Neuron (in vitro differentiated cells): ENCODE measurements around the gene TWIST2.

Source experiments
- H2AFZ ChIP-seq: one replicate; pipeline ENCODE4 v1.6.1; 2013; ENCODE audit warnings: low read depth, mild to moderate bottlenecking, inconsistent platforms, low read length, moderate library complexity
- H3K27me3 ChIP-seq: one replicate; pipeline ENCODE4 v1.6.1; 2013; ENCODE audit warnings: low read length; ENCODE audit not compliant: insufficient read depth
- H3K36me3 ChIP-seq: one replicate; pipeline ENCODE4 v1.6.1; 2013; ENCODE audit warnings: low read length; ENCODE audit not compliant: insufficient read depth
- H3K4me1 ChIP-seq: one replicate; pipeline ENCODE4 v1.6.1; 2013; ENCODE audit warnings: low read length; ENCODE audit not compliant: insufficient read depth
- H3K4me3 ChIP-seq: 2 replicates; pipeline ENCODE4 v1.5.1; 2013; ENCODE audit warnings: mild to moderate bottlenecking, low read length, moderate library complexity
- H3K9me3 ChIP-seq: one replicate; pipeline ENCODE4 v1.6.1; 2013; ENCODE audit warnings: low read length

Gene TWIST2

GRCh38 chr2:238913931-238914647, 66.2 kb downstream of the TWIST2 start:
- Histone ChIP-seq H3K4me1 (peaks cover 4% of the 10 kb centered on the region), H3K9me3 (no peaks in the 10 kb centered on the region), H3K27me3 (peaks cover 3% of the 10 kb centered on the region), H3K36me3 (no peaks in the 10 kb centered on the region), H2AFZ (no peak overlapping the region), H3K4me3 (no peak overlapping the region)

GRCh38 chr2:238914648-238915015, 66.7 kb downstream of the TWIST2 start:
- Histone ChIP-seq H3K36me3 (no peaks in the 10 kb centered on the region), H3K4me1 (no peaks in the 10 kb centered on the region), H3K9me3 (no peaks in the 10 kb centered on the region), H3K27me3 (peaks cover 3% of the 10 kb centered on the region), H3K4me3 (no peak overlapping the region), H2AFZ (no peak overlapping the region)

- Histone ChIP-seq H3K36me3 (no peaks in the 10 kb centered on the region), H2AFZ (no peak overlapping the region), H3K9me3 (no peaks in the 10 kb centered on the region), H3K4me1 (no peaks in the 10 kb centered on the region), H3K27me3 (peaks cover 3% of the 10 kb centered on the region), H3K4me3 (no peak overlapping the region)
These were observed 67.3 kb downstream of the TWIST2 start for GRCh38 chr2:238915196-238915595.

GRCh38 chr2:238915596-238915995, 67.7 kb downstream of the TWIST2 start:
- Histone ChIP-seq H3K4me3 (no peak overlapping the region), H3K9me3 (no peaks in the 10 kb centered on the region), H2AFZ (no peak overlapping the region), H3K36me3 (no peaks in the 10 kb centered on the region), H3K4me1 (no peaks in the 10 kb centered on the region), H3K27me3 (peaks cover 3% of the 10 kb centered on the region)

GRCh38 chr2:238916176-238916874, 68.4 kb downstream of the TWIST2 start:
- no peak overlapping the region for H3K4me3 ChIP-seq
- H2AFZ ChIP-seq, result no peak overlapping the region
- H3K4me1 ChIP-seq, result no peaks in the 10 kb centered on the region
- H3K27me3 ChIP-seq, result peaks cover 3% of the 10 kb centered on the region
- no peaks in the 10 kb centered on the region for H3K36me3 ChIP-seq
- no peaks in the 10 kb centered on the region for H3K9me3 ChIP-seq

- Histone ChIP-seq H3K36me3 (no peaks in the 10 kb centered on the region), H3K27me3 (peaks cover 3% of the 10 kb centered on the region), H3K4me1 (no peaks in the 10 kb centered on the region), H3K4me3 (no peak overlapping the region), H2AFZ (no peak overlapping the region), H3K9me3 (no peaks in the 10 kb centered on the region)
These were observed 69.1 kb downstream of the TWIST2 start for GRCh38 chr2:238916875-238917590.

GRCh38 chr2:238919307-238919706, 71.4 kb downstream of the TWIST2 start:
- no peak overlapping the region for H3K4me3 ChIP-seq
- H3K27me3 ChIP-seq, result peaks cover 5% of the 10 kb centered on the region
- H2AFZ ChIP-seq, result no peak overlapping the region
- no peaks in the 10 kb centered on the region for H3K9me3 ChIP-seq
- H3K4me1 ChIP-seq, result no peaks in the 10 kb centered on the region
- H3K36me3 ChIP-seq, result no peaks in the 10 kb centered on the region

- no peaks in the 10 kb centered on the region for H3K36me3 ChIP-seq
- H3K27me3 ChIP-seq, result peaks cover 5% of the 10 kb centered on the region
- no peak overlapping the region for H2AFZ ChIP-seq
- no peaks in the 10 kb centered on the region for H3K9me3 ChIP-seq
- H3K4me3 ChIP-seq, result no peak overlapping the region
- no peaks in the 10 kb centered on the region for H3K4me1 ChIP-seq
These were observed 72.2 kb downstream of the TWIST2 start for GRCh38 chr2:238920053-238920452.

- Histone ChIP-seq H3K4me1 (no peaks in the 10 kb centered on the region), H3K27me3 (peaks cover 5% of the 10 kb centered on the region), H3K36me3 (no peaks in the 10 kb centered on the region), H2AFZ (no peak overlapping the region), H3K4me3 (no peak overlapping the region), H3K9me3 (no peaks in the 10 kb centered on the region)
These were observed 72.7 kb downstream of the TWIST2 start for GRCh38 chr2:238920601-238921001.

- H2AFZ ChIP-seq, result no peak overlapping the region
- no peak overlapping the region for H3K4me3 ChIP-seq
- H3K27me3 ChIP-seq, result peaks cover 5% of the 10 kb centered on the region
- no peaks in the 10 kb centered on the region for H3K36me3 ChIP-seq
- no peaks in the 10 kb centered on the region for H3K9me3 ChIP-seq
- no peaks in the 10 kb centered on the region for H3K4me1 ChIP-seq
These were observed 73.4 kb downstream of the TWIST2 start for GRCh38 chr2:238921259-238921658.

GRCh38 chr2:238921681-238922319, 73.9 kb downstream of the TWIST2 start:
- H3K4me3 ChIP-seq, result no peak overlapping the region
- H3K27me3 ChIP-seq, result peaks cover 10% of the 10 kb centered on the region
- no peak overlapping the region for H2AFZ ChIP-seq
- H3K4me1 ChIP-seq, result no peaks in the 10 kb centered on the region
- no peaks in the 10 kb centered on the region for H3K36me3 ChIP-seq
- H3K9me3 ChIP-seq, result no peaks in the 10 kb centered on the region

GRCh38 chr2:238922435-238922834, 74.5 kb downstream of the TWIST2 start:
- H3K9me3 ChIP-seq, result no peaks in the 10 kb centered on the region
- H3K36me3 ChIP-seq, result no peaks in the 10 kb centered on the region
- peaks cover 8% of the 10 kb centered on the region for H3K27me3 ChIP-seq
- H3K4me3 ChIP-seq, result no peak overlapping the region
- H2AFZ ChIP-seq, result no peak overlapping the region
- H3K4me1 ChIP-seq, result no peaks in the 10 kb centered on the region

- no peak overlapping the region for H2AFZ ChIP-seq
- H3K4me1 ChIP-seq, result no peaks in the 10 kb centered on the region
- H3K36me3 ChIP-seq, result no peaks in the 10 kb centered on the region
- H3K27me3 ChIP-seq, result peaks cover 8% of the 10 kb centered on the region
- H3K9me3 ChIP-seq, result no peaks in the 10 kb centered on the region
- no peak overlapping the region for H3K4me3 ChIP-seq
These were observed 76.1 kb downstream of the TWIST2 start for GRCh38 chr2:238924032-238924431.
